GM10266 (cell line): Measurements from ENCODE around the gene SSU72.

Source experiments
- DNase-seq: peaks from one replicate; pipeline ENCODE4 v3.0.0; 2012; ENCODE audit errors: extremely low spot score
- CTCF ChIP-seq: IDR thresholded peaks from 2 replicates; pipeline ENCODE4 v1.5.1; 2012; ENCODE audit warnings: mild to moderate bottlenecking, low read depth; ENCODE audit not compliant: control insufficient read depth, insufficient read depth; ENCODE audit errors: missing control alignments

The SSU72 gene

GRCh38 chr1:1542766-1543705 lies 31.6 kb downstream of the SSU72 start:
- TF ChIP-seq CTCF = no peak
- DNase-seq = no peak

- no peak for DNase-seq
- no peak for TF ChIP-seq CTCF
These were observed 32.5 kb downstream of the SSU72 start for GRCh38 chr1:1541956-1542765.

GRCh38 chr1:1540818-1541628 lies 33.6 kb downstream of the SSU72 start:
- no peak for DNase-seq
- TF ChIP-seq CTCF = no peak

GRCh38 chr1:1540090-1540817 lies 34.4 kb downstream of the SSU72 start, which contains the start of gene TMEM240:
Gene TMEM240, minus strand, starts transcription at chr1:1540624. Its CDS starts 278 bp downstream, at chr1:1540346.
- DNase-seq = peak; percentile 92
- TF ChIP-seq CTCF = no peak

- DNase-seq = no peak
- no peak for TF ChIP-seq CTCF
These were observed 35.2 kb downstream of the SSU72 start for GRCh38 chr1:1539310-1540089.

- no peak for TF ChIP-seq CTCF
- DNase-seq = no peak
These were observed 35.7 kb downstream of the SSU72 start for GRCh38 chr1:1538989-1539309.
